H9 (cell line): ENCODE results near the gene DUSP21. TPM values are rescaled to one million over a fixed set of nuclear protein-coding genes. Genes with fewer than 3 reads are reported as not detected.

Experiments used
- DNase-seq: peaks from one replicate; pipeline ENCODE4 v3.0.0-alpha.2; 2017
- H2AFZ ChIP-seq: one replicate; pipeline ENCODE4 v1.6.1; 2013; ENCODE audit warnings: mild to moderate bottlenecking, low read length, control low read depth, moderate library complexity
- H2AK5ac ChIP-seq: 2 replicates; pipeline ENCODE4 v1.6.1; 2013; ENCODE audit warnings: low read length, control low read depth, mixed read lengths; ENCODE audit not compliant: insufficient read length
- H2BK120ac ChIP-seq: one replicate; pipeline ENCODE4 v1.6.1; 2013; ENCODE audit warnings: low read depth, mild to moderate bottlenecking, low read length, control low read depth, inconsistent platforms; ENCODE audit not compliant: poor library complexity, severe bottlenecking
- H2BK12ac ChIP-seq: 2 replicates; pipeline ENCODE4 v1.6.1; 2013; ENCODE audit warnings: low read length, control low read depth, mixed read lengths, low read depth; ENCODE audit not compliant: insufficient read length
- H2BK15ac ChIP-seq: 2 replicates; pipeline ENCODE4 v1.6.1; 2013; ENCODE audit warnings: low read depth, low read length, control low read depth
- H2BK20ac ChIP-seq: one replicate; pipeline ENCODE4 v1.6.1; 2013; ENCODE audit warnings: low read depth, mild to moderate bottlenecking, low read length, control low read depth, inconsistent platforms; ENCODE audit not compliant: poor library complexity, severe bottlenecking
- H2BK5ac ChIP-seq: 2 replicates; pipeline ENCODE4 v1.6.1; 2013; ENCODE audit warnings: low read length, control low read depth, mixed read lengths; ENCODE audit not compliant: insufficient read length
- H3K14ac ChIP-seq: 2 replicates; pipeline ENCODE4 v1.6.1; 2013; ENCODE audit warnings: low read length, control low read depth; ENCODE audit not compliant: insufficient read depth
- H3K18ac ChIP-seq: 2 replicates; pipeline ENCODE4 v1.6.1; 2013; ENCODE audit warnings: low read depth, mild to moderate bottlenecking, mixed read lengths, low read length, control low read depth; ENCODE audit not compliant: insufficient read length
- H3K23ac ChIP-seq: 2 replicates; pipeline ENCODE4 v1.6.1; 2013; ENCODE audit warnings: low read length, control low read depth, mixed read lengths, low read depth; ENCODE audit not compliant: insufficient read length
- H3K23me2 ChIP-seq: 2 replicates; pipeline ENCODE4 v1.6.1; 2013; ENCODE audit warnings: low read depth, mild to moderate bottlenecking, mixed read lengths, low read length, control low read depth; ENCODE audit not compliant: insufficient read length, poor library complexity, severe bottlenecking
- H3K27ac ChIP-seq: 2 replicates; pipeline ENCODE4 v1.5.1; 2013; ENCODE audit warnings: low read length, control low read depth, mixed read lengths, low read depth; ENCODE audit not compliant: insufficient read length
- H3K27me3 ChIP-seq: 2 replicates; pipeline ENCODE4 v1.6.1; 2013; ENCODE audit warnings: low read length, control low read depth, inconsistent platforms; ENCODE audit not compliant: insufficient read depth
- H3K4ac ChIP-seq: 2 replicates; pipeline ENCODE4 v1.6.1; 2013; ENCODE audit warnings: low read depth, mild to moderate bottlenecking, control low read depth, inconsistent platforms, low read length, moderate library complexity
- H3K4me1 ChIP-seq: 2 replicates; pipeline ENCODE4 v1.6.1; 2013; ENCODE audit warnings: low read length, control low read depth, inconsistent platforms; ENCODE audit not compliant: insufficient read depth
- H3K4me2 ChIP-seq: 2 replicates; pipeline ENCODE4 v1.6.1; 2013; ENCODE audit warnings: low read length, control low read depth, mixed read lengths; ENCODE audit not compliant: insufficient read length, insufficient read depth
- H3K56ac ChIP-seq: 2 replicates; pipeline ENCODE4 v1.6.1; 2013; ENCODE audit warnings: low read depth, mild to moderate bottlenecking, mixed read lengths, low read length, control low read depth; ENCODE audit not compliant: insufficient read length
- H3K79me1 ChIP-seq: 2 replicates; pipeline ENCODE4 v1.6.1; 2013; ENCODE audit warnings: low read depth, mild to moderate bottlenecking, moderate library complexity, low read length, control low read depth, inconsistent platforms; ENCODE audit not compliant: insufficient read depth, poor library complexity, severe bottlenecking
- H3K79me2 ChIP-seq: 2 replicates; pipeline ENCODE4 v1.6.1; 2013; ENCODE audit warnings: low read length, control low read depth, inconsistent platforms; ENCODE audit not compliant: insufficient read depth
- H3K9ac ChIP-seq: 2 replicates; pipeline ENCODE4 v1.6.1; 2013; ENCODE audit warnings: low read length, control low read depth, mixed read lengths; ENCODE audit not compliant: insufficient read length; ENCODE audit errors: extremely low read depth
- H3K9me3 ChIP-seq: one replicate; pipeline ENCODE4 v1.6.1; 2013; ENCODE audit warnings: low read depth, low read length, inconsistent platforms; ENCODE audit not compliant: control insufficient read depth
- H3T11ph ChIP-seq: one replicate; pipeline ENCODE4 v1.6.1; 2013; ENCODE audit warnings: mild to moderate bottlenecking, low read length, control low read depth, inconsistent platforms
- H4K20me1 ChIP-seq: one replicate; pipeline ENCODE4 v1.6.1; 2013; ENCODE audit not compliant: control insufficient read depth, insufficient read length, insufficient read depth
- H4K5ac ChIP-seq: 2 replicates; pipeline ENCODE4 v1.6.1; 2013; ENCODE audit warnings: low read depth, mild to moderate bottlenecking, mixed read lengths, low read length, control low read depth; ENCODE audit not compliant: insufficient read length
- H4K8ac ChIP-seq: replicated peaks from 2 replicates; pipeline ENCODE4 v1.6.1; 2013; ENCODE audit warnings: low read length, control low read depth, mixed read lengths, low read depth; ENCODE audit not compliant: insufficient read length
- H4K91ac ChIP-seq: 2 replicates; pipeline ENCODE4 v1.6.1; 2013; ENCODE audit warnings: low read depth, mild to moderate bottlenecking, moderate library complexity, mixed read lengths, low read length, control low read depth; ENCODE audit not compliant: insufficient read length
- H3K27ac Mint-ChIP-seq, 3 experiments: 2 replicates in 2 of 3; 3 replicates in 1 of 3; pipeline ENCODE4 v1.8.0; 2020 to 2021; ENCODE audit warnings: mixed read lengths in 3 of 3, mild to moderate bottlenecking in 1 of 3, moderate library complexity in 1 of 3
- H3K27me3 Mint-ChIP-seq: 2 replicates; pipeline ENCODE4 v1.8.0; 2021; ENCODE audit warnings: low read depth, mild to moderate bottlenecking, moderate library complexity, mixed read lengths
- H3K36me3 Mint-ChIP-seq, 3 experiments: 2 replicates in 2 of 3; 3 replicates in 1 of 3; pipeline ENCODE4 v1.8.0; 2020 to 2021; ENCODE audit warnings: low read depth in 3 of 3, mixed read lengths in 3 of 3; ENCODE audit not compliant: insufficient read depth in 1 of 3
- H3K4me1 Mint-ChIP-seq, 2 experiments: 2 replicates each; pipeline ENCODE4 v1.8.0; 2020; ENCODE audit warnings: mixed read lengths in 2 of 2
- H3K4me3 Mint-ChIP-seq, 2 experiments: 2 replicates in 1 of 2; 3 replicates in 1 of 2; pipeline ENCODE4 v1.8.0; 2020 to 2021; ENCODE audit warnings: mild to moderate bottlenecking in 2 of 2, mixed read lengths in 2 of 2, moderate library complexity in 1 of 2
- H3K9me3 Mint-ChIP-seq, 2 experiments: 2 replicates in 1 of 2; 3 replicates in 1 of 2; pipeline ENCODE4 v1.8.0; 2020; ENCODE audit warnings: mild to moderate bottlenecking in 2 of 2, mixed read lengths in 2 of 2, moderate library complexity in 1 of 2
- WGBS: extraction: QIAGEN DNeasy Blood & Tissue Kit; methylation state at CpG from one replicate; pipeline ENCODE4 v1.1.7; 2013; ENCODE audit warnings: missing lambda C conversion rate, low lambda C conversion rate, mixed read lengths; ENCODE audit not compliant: insufficient read length; ENCODE audit errors: extremely low coverage; 5-methylcytosine and 5-hydroxymethylcytosine counted together
- total RNA-seq: library from RNA; stranded (reverse); gene quantifications from 2 replicates; pipeline ENCODE4 v1.2.1, GENCODE V29; 2021
- TF ChIP-seq, protein P1 (sequence below): fragments of 200-600 bp; sonication (generic); conservative IDR thresholded peaks from 3 replicates; pipeline ENCODE4 v1.8.0; 2021; ENCODE audit warnings: antibody characterized with exemption, mild to moderate bottlenecking

DUSP21 gene
- total RNA-seq, 1 experiment from 2014 or later, result not detected

DNA sequence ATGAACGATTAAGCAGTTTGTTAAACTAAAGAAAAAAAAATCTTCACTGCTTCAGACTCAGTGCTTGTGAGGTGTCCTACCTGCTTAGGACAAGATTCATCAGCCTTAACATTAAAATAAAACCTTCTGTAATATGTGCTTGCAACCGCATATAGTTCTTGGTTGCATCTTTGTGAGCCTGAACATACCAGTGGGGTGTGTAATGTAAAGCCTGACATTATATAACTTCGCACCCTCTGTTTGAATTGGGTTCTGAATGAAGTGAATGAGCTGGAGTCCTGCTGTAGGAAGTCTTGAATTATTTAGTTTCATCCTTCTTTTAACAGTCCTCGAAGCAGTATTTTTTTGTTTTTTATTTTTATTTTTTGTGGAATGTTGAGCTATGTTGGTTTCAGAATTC, 32.3 kb downstream of the DUSP21 start:
- Histone ChIP-seq H4K91ac (no peak overlapping the region), H2AK5ac (no peak overlapping the region), H4K8ac (no peak overlapping the region), H3K9me3 (peaks cover 11% of the 10 kb centered on the region), H3K23ac (no peak overlapping the region), H3K79me1 (no peaks in the 10 kb centered on the region), H3K27ac (no peak overlapping the region), H3K9ac (no peak overlapping the region), H2BK12ac (no peak overlapping the region), H2BK20ac (no peak overlapping the region), H3K4ac (no peak overlapping the region), H4K5ac (no peak overlapping the region), H2BK120ac (no peak overlapping the region), H3K27me3 (no peaks in the 10 kb centered on the region), H3K18ac (no peak overlapping the region), H4K20me1 (no peaks in the 10 kb centered on the region), H3K4me2 (no peak overlapping the region), H3T11ph (no peak overlapping the region), H2BK5ac (no peak overlapping the region), H3K4me1 (no peaks in the 10 kb centered on the region), H2BK15ac (no peak overlapping the region), H3K23me2 (no peaks in the 10 kb centered on the region), H2AFZ (no peak overlapping the region), H3K79me2 (peaks cover 14% of the 10 kb centered on the region; the same call in 1 of the 2 replicates), H3K56ac (no peak overlapping the region), H3K14ac (no peak overlapping the region)
- Mint-ChIP-seq H3K36me3 (peaks cover 9 to 16% (median 12%) of the 10 kb centered on the region in 3 experiments), H3K9me3 (peaks cover 40 to 48% of the 10 kb centered on the region in 2 experiments), H3K4me1 (peaks cover 3 to 11% of the 10 kb centered on the region in 2 experiments), H3K4me3 (peak overlapping the region; percentile 6 to 67; a peak in 4 of 5 replicates), H3K27ac (no peak overlapping the region), H3K27me3 (no peaks in the 10 kb centered on the region)
- no CpG with 5 or more reads among the region's 4 CpGs for WGBS
- TF ChIP-seq, protein P1, sequence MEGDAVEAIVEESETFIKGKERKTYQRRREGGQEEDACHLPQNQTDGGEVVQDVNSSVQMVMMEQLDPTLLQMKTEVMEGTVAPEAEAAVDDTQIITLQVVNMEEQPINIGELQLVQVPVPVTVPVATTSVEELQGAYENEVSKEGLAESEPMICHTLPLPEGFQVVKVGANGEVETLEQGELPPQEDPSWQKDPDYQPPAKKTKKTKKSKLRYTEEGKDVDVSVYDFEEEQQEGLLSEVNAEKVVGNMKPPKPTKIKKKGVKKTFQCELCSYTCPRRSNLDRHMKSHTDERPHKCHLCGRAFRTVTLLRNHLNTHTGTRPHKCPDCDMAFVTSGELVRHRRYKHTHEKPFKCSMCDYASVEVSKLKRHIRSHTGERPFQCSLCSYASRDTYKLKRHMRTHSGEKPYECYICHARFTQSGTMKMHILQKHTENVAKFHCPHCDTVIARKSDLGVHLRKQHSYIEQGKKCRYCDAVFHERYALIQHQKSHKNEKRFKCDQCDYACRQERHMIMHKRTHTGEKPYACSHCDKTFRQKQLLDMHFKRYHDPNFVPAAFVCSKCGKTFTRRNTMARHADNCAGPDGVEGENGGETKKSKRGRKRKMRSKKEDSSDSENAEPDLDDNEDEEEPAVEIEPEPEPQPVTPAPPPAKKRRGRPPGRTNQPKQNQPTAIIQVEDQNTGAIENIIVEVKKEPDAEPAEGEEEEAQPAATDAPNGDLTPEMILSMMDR, result no peak
- no peak for DNase-seq
